DOHH2 (cell line): ENCODE results near the gene IKBIP.

Source experiments
- EZH2phosphoT487 ChIP-seq: fragments of 200-600 bp; sonication (generic); IDR thresholded peaks from 2 replicates; pipeline ENCODE4 v1.6.1; 2017; ENCODE audit warnings: borderline replicate concordance, mild to moderate bottlenecking, antibody characterized with exemption, low read length, moderate library complexity, mixed read lengths
- TF ChIP-seq, protein P1 (sequence below): fragments of 200-600 bp; sonication (generic); IDR thresholded peaks from one replicate; pipeline ENCODE4 v1.5.1; 2014; ENCODE audit warnings: antibody characterized with exemption, mild to moderate bottlenecking, low read depth, low read length; ENCODE audit not compliant: poor library complexity, severe bottlenecking

DNA sequence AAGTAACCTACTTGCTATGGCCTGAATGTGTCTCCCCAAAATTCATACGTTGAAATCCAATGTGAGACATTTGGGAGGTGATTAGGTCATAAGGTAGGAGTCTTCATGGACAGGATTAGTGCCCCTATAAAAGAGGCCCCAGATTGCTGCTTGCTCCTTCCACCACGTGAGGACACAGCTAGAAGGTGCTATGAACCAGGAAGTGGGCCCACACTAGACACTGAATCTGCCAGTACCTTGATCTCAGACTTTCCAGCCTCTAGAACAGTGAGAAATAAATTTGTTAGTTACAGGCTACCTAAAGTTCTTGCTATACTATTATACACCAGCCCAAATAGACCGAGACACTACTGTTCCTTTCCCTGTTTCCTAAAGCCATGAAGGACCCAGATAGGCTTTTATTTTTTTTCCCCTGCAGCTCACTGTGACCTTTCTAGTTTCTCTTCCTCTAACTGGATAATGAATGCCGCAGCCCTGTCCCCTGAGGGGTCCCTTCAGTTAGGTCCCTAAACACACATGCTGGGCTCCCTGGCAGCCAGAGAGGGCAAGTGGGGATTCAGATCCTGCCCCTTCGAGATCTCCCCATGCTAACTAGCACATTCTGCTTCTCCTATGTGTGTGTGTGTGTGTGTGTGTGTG, 31.8 kb downstream of the IKBIP start:
- TF ChIP-seq, protein P1, sequence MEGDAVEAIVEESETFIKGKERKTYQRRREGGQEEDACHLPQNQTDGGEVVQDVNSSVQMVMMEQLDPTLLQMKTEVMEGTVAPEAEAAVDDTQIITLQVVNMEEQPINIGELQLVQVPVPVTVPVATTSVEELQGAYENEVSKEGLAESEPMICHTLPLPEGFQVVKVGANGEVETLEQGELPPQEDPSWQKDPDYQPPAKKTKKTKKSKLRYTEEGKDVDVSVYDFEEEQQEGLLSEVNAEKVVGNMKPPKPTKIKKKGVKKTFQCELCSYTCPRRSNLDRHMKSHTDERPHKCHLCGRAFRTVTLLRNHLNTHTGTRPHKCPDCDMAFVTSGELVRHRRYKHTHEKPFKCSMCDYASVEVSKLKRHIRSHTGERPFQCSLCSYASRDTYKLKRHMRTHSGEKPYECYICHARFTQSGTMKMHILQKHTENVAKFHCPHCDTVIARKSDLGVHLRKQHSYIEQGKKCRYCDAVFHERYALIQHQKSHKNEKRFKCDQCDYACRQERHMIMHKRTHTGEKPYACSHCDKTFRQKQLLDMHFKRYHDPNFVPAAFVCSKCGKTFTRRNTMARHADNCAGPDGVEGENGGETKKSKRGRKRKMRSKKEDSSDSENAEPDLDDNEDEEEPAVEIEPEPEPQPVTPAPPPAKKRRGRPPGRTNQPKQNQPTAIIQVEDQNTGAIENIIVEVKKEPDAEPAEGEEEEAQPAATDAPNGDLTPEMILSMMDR = no peak
- no peak for TF ChIP-seq EZH2phosphoT487
